SK-N-SH treated with all-trans-retinoic acid at 6 μM for 48 hours (cell line): ENCODE data around the gene MAP10.

Experiments used
- ATAC-seq: fragments of 200-7000 bp; cut with Tn5 transposase; 3 replicates; pipeline ENCODE4 v1.9.1; 2020; ENCODE audit warnings: mild to moderate bottlenecking, moderate library complexity
- ARNTL ChIP-seq: fragments of 450-650 bp; formaldehyde crosslinking; IDR thresholded peaks from 2 replicates; pipeline ENCODE4 v1.5.0; 2020; ENCODE audit warnings: low read depth, mild to moderate bottlenecking, moderate library complexity, borderline replicate concordance
- BACH2 ChIP-seq: fragments of 250-450 bp; sonication (Bioruptor Pico); IDR thresholded peaks from 2 replicates; pipeline ENCODE4 v1.9.0; 2021; ENCODE audit warnings: mild to moderate bottlenecking, borderline replicate concordance
- CSDC2 ChIP-seq: fragments of 250-450 bp; sonication (Bioruptor Pico); IDR thresholded peaks from 2 replicates; pipeline ENCODE4 v1.5.0; 2020; ENCODE audit warnings: mild to moderate bottlenecking, moderate library complexity
- CSRNP3 ChIP-seq: fragments of 250-450 bp; sonication (Bioruptor Pico); IDR thresholded peaks from 2 replicates; pipeline ENCODE4 v1.5.1; 2021; ENCODE audit warnings: mild to moderate bottlenecking, moderate library complexity
- ESRRG ChIP-seq: fragments of 250-450 bp; sonication (Bioruptor Pico); IDR thresholded peaks from 2 replicates; pipeline ENCODE4 v1.6.1; 2021; ENCODE audit warnings: mild to moderate bottlenecking
- GLIS3 ChIP-seq: fragments of 250-450 bp; sonication (Bioruptor Pico); IDR thresholded peaks from 2 replicates; pipeline ENCODE4 v1.5.0; 2020; ENCODE audit warnings: mild to moderate bottlenecking, moderate library complexity
- ISL1 ChIP-seq: fragments of 250-450 bp; sonication (Bioruptor Pico); IDR thresholded peaks from 2 replicates; pipeline ENCODE4 v2.1.2; 2022; ENCODE audit warnings: mild to moderate bottlenecking, moderate library complexity
- OSR1 ChIP-seq: fragments of 250-450 bp; sonication (Bioruptor Pico); IDR thresholded peaks from 2 replicates; pipeline ENCODE4 v1.8.0; 2022; ENCODE audit warnings: moderate library complexity, mild to moderate bottlenecking, inconsistent platforms
- PATZ1 ChIP-seq: fragments of 250-450 bp; sonication (Bioruptor Pico); IDR thresholded peaks from 2 replicates; pipeline ENCODE4 v1.8.0; 2020; ENCODE audit warnings: mild to moderate bottlenecking, moderate library complexity, borderline replicate concordance
- POU6F1 ChIP-seq: fragments of 250-450 bp; sonication (Bioruptor Pico); IDR thresholded peaks from 2 replicates; pipeline ENCODE4 v1.8.0; 2021; ENCODE audit warnings: low read depth, mild to moderate bottlenecking, moderate library complexity, borderline replicate concordance
- PPARA ChIP-seq: fragments of 250-450 bp; sonication (Bioruptor Pico); IDR thresholded peaks from 2 replicates; pipeline ENCODE4 v1.5.0; 2020; ENCODE audit warnings: mild to moderate bottlenecking, borderline replicate concordance
- RARB ChIP-seq: fragments of 250-450 bp; sonication (Bioruptor Pico); IDR thresholded peaks from 2 replicates; pipeline ENCODE4 v1.8.0; 2021; ENCODE audit warnings: mild to moderate bottlenecking, moderate library complexity
- SNAI2 ChIP-seq: fragments of 250-450 bp; sonication (Bioruptor Pico); IDR thresholded peaks from 2 replicates; pipeline ENCODE4 v1.5.0; 2020; ENCODE audit warnings: mild to moderate bottlenecking, moderate library complexity
- TCF4 ChIP-seq: fragments of 250-450 bp; sonication (Bioruptor Pico); IDR thresholded peaks from 2 replicates; pipeline ENCODE4 v1.8.0; 2021; ENCODE audit warnings: mild to moderate bottlenecking, moderate library complexity, borderline replicate concordance
- TOX ChIP-seq: fragments of 250-450 bp; sonication (Bioruptor Pico); IDR thresholded peaks from 2 replicates; pipeline ENCODE4 v1.8.0; 2021; ENCODE audit warnings: mild to moderate bottlenecking, moderate library complexity, borderline replicate concordance
- TSHZ2 ChIP-seq: fragments of 250-450 bp; sonication (Bioruptor Pico); IDR thresholded peaks from 2 replicates; pipeline ENCODE4 v1.5.0; 2020; ENCODE audit warnings: mild to moderate bottlenecking, moderate library complexity
- ZC3H10 ChIP-seq: fragments of 250-450 bp; sonication (Bioruptor Pico); IDR thresholded peaks from 2 replicates; pipeline ENCODE4 v1.5.1; 2021; ENCODE audit warnings: mild to moderate bottlenecking, moderate library complexity
- ZFP3 ChIP-seq: fragments of 250-450 bp; sonication (Bioruptor Pico); IDR thresholded peaks from 2 replicates; pipeline ENCODE4 v1.5.0; 2020; ENCODE audit warnings: mild to moderate bottlenecking, moderate library complexity
- ZFP30 ChIP-seq: fragments of 450-650 bp; formaldehyde crosslinking; IDR thresholded peaks from 2 replicates; pipeline ENCODE4 v1.5.0; 2022; ENCODE audit warnings: mild to moderate bottlenecking, moderate library complexity
- ZNF565 ChIP-seq: fragments of 450-650 bp; formaldehyde crosslinking; conservative IDR thresholded peaks from 2 replicates; pipeline ENCODE4 v1.5.0; 2020; ENCODE audit warnings: low read depth, mild to moderate bottlenecking, moderate library complexity
- ZNF70 ChIP-seq: fragments of 450-650 bp; formaldehyde crosslinking; IDR thresholded peaks from 2 replicates; pipeline ENCODE4 v1.5.0; 2020; ENCODE audit warnings: mild to moderate bottlenecking, moderate library complexity
- ZNF8 ChIP-seq: fragments of 450-650 bp; formaldehyde crosslinking; IDR thresholded peaks from 2 replicates; pipeline ENCODE4 v1.5.0; 2020; ENCODE audit warnings: mild to moderate bottlenecking, moderate library complexity

The MAP10 gene

GRCh38 chr1:232793944-232794343, 11.3 kb upstream of the MAP10 start:
- no peak for TF ChIP-seq ZFP30 (CRISPR knock-in tag)
- no peak for TF ChIP-seq TOX
- TF ChIP-seq TCF4 (CRISPR knock-in tag): no peak
- no peak for TF ChIP-seq ZC3H10
- TF ChIP-seq ESRRG: no peak
- TF ChIP-seq BACH2: no peak
- TF ChIP-seq RARB (CRISPR knock-in tag): no peak
- TF ChIP-seq, all 23 proteins: peak for 0
- peak; percentile 60; the same call in 2 of the 3 replicates for ATAC-seq

- TF ChIP-seq CSRNP3: no peak
- TF ChIP-seq ARNTL: no peak
- TF ChIP-seq PPARA (CRISPR knock-in tag): no peak
- TF ChIP-seq ISL1 (CRISPR knock-in tag): no peak
- TF ChIP-seq, all 23 proteins: peak for 0
- no peak for ATAC-seq
These were observed 9.6 kb upstream of the MAP10 start for GRCh38 chr1:232795497-232796053.

- ATAC-seq: no peak
- TF ChIP-seq ZNF70 (CRISPR knock-in tag): no peak
- no peak for TF ChIP-seq OSR1
- no peak for TF ChIP-seq TCF4 (CRISPR knock-in tag)
- TF ChIP-seq RARB (CRISPR knock-in tag): no peak
- no peak for TF ChIP-seq TSHZ2 (CRISPR knock-in tag)
- TF ChIP-seq ARNTL: no peak
- no peak for TF ChIP-seq SNAI2
- TF ChIP-seq ESRRG: no peak
- no peak for TF ChIP-seq ISL1 (CRISPR knock-in tag)
- TF ChIP-seq GLIS3: no peak
- TF ChIP-seq ZFP30 (CRISPR knock-in tag): no peak
These were observed 7.2 kb upstream of the MAP10 start for GRCh38 chr1:232797856-232798510.

GRCh38 chr1:232798920-232799319, 6.3 kb upstream of the MAP10 start:
- ATAC-seq: no peak
- TF ChIP-seq BACH2: no peak
- TF ChIP-seq TSHZ2 (CRISPR knock-in tag): no peak
- TF ChIP-seq ZC3H10: no peak
- TF ChIP-seq ISL1 (CRISPR knock-in tag): no peak
- no peak for TF ChIP-seq CSDC2 (CRISPR knock-in tag)
- TF ChIP-seq RARB (CRISPR knock-in tag): no peak
- TF ChIP-seq ZNF70 (CRISPR knock-in tag): no peak
- TF ChIP-seq ZNF565 (CRISPR knock-in tag): no peak
- no peak for TF ChIP-seq SNAI2
- no peak for TF ChIP-seq CSRNP3
- TF ChIP-seq ZFP3 (CRISPR knock-in tag): no peak
- no peak for TF ChIP-seq POU6F1
- no peak for TF ChIP-seq PPARA (CRISPR knock-in tag)
- TF ChIP-seq GLIS3: no peak
- TF ChIP-seq ESRRG: no peak
- TF ChIP-seq PATZ1 (CRISPR knock-in tag): no peak
- TF ChIP-seq ARNTL: no peak
- no peak for TF ChIP-seq ZNF8 (CRISPR knock-in tag)
- TF ChIP-seq ZFP30 (CRISPR knock-in tag): no peak
